ENCODE measurements around the gene SOX6.
A peak's percentile ranks its signal among the peaks of the same experiment; 100 is the strongest.

Gene SOX6

GRCh38 chr11:15940462-15941205 is 415.7 kb downstream of the SOX6 start:
- TF ChIP-seq CTCF (IDR thresholded peaks at IDR 0.05; ENCODE audit: extremely low read depth, insufficient read depth, missing control alignments), result no peak

GRCh38 chr11:15938983-15939382 is 417.4 kb downstream of the SOX6 start:
- no peak for TF ChIP-seq CTCF (IDR thresholded peaks at IDR 0.05; ENCODE audit: extremely low read depth, insufficient read depth, missing control alignments)
- in situ Hi-C loops (cut with MboI; ENCODE audit: low pct_unique_long_range_greater_than_20kb, low sequenced_read_pairs, unreplicated experiment), result no loop called here
- DNase-seq (ENCODE audit: low spot score), result no peak

More at GRCh38 chr11:15940462-15941205, 415.7 kb downstream of the SOX6 start:
- in situ Hi-C loops (cut with MboI; ENCODE audit: low pct_unique_long_range_greater_than_20kb, low sequenced_read_pairs, unreplicated experiment), result no loop called here
- peak; percentile 29 for DNase-seq (ENCODE audit: low spot score)

GRCh38 chr11:15938121-15938611 is 418.2 kb downstream of the SOX6 start:
- in situ Hi-C loops (cut with MboI; ENCODE audit: low pct_unique_long_range_greater_than_20kb, low sequenced_read_pairs, unreplicated experiment), result no loop called here
- DNase-seq (ENCODE audit: low spot score), result no peak
- no peak for TF ChIP-seq CTCF (IDR thresholded peaks at IDR 0.05; ENCODE audit: extremely low read depth, insufficient read depth, missing control alignments)

- in situ Hi-C loops (cut with MboI; ENCODE audit: low pct_unique_long_range_greater_than_20kb, low sequenced_read_pairs, unreplicated experiment), result no loop called here
- no peak for DNase-seq (ENCODE audit: low spot score)
- TF ChIP-seq CTCF (IDR thresholded peaks at IDR 0.05; ENCODE audit: extremely low read depth, insufficient read depth, missing control alignments), result no peak
Measured at GRCh38 chr11:15937601-15938120, 418.7 kb downstream of the SOX6 start.

GRCh38 chr11:15936011-15936410 is 420.3 kb downstream of the SOX6 start:
- DNase-seq (ENCODE audit: low spot score), result no peak
- in situ Hi-C loops (cut with MboI; ENCODE audit: low pct_unique_long_range_greater_than_20kb, low sequenced_read_pairs, unreplicated experiment), result no loop called here
- TF ChIP-seq CTCF (IDR thresholded peaks at IDR 0.05; ENCODE audit: extremely low read depth, insufficient read depth, missing control alignments), result no peak

- in situ Hi-C loops (cut with MboI; ENCODE audit: low pct_unique_long_range_greater_than_20kb, low sequenced_read_pairs, unreplicated experiment), result no loop called here
- TF ChIP-seq CTCF (IDR thresholded peaks at IDR 0.05; ENCODE audit: extremely low read depth, insufficient read depth, missing control alignments), result no peak
- no peak for DNase-seq (ENCODE audit: low spot score)
Measured at GRCh38 chr11:15935373-15935772, 421.0 kb downstream of the SOX6 start.

Data from GM13977 (cell line).